Naive thymus-derived CD8-positive, alpha-beta T cell (primary cell): ENCODE data around the gene FKBP1A. TPM values are rescaled to one million over a fixed set of nuclear protein-coding genes. Genes with fewer than 3 reads are reported as not detected.
A peak's percentile ranks its signal among the peaks of the same experiment; 100 is the strongest.

ENCODE experiments used
- ATAC-seq, 2 donors: fragments of 150-1000 bp; cut with Tn5 transposase in 1 of 2; sonication (Bioruptor Pico), chemical (Tn5 transposase) in 1 of 2; 1 replicate in 1 of 2; 2 replicates in 1 of 2; pipeline ENCODE4 v1.10.0; 2021; ENCODE audit warnings: mild to moderate bottlenecking in 2 of 2, moderate library complexity in 2 of 2
- POLR2A ChIA-PET: fragments of 350-600 bp; sonication (Branson Sonifier 250); formaldehyde crosslinking; loops from one replicate; lab custom pipeline; 2021; ENCODE audit warnings: antibody characterized with exemption; lab: Charles Lee
- DNase-seq, 10 donors: peaks; one replicate each; pipeline versions ENCODE4 v3.0.0 to v3.0.0-alpha.2; 2020 to 2022
- H3K27ac Mint-ChIP-seq, 10 donors: one replicate each; pipeline ENCODE4 v1.8.0; 2020 to 2022; ENCODE audit warnings: mild to moderate bottlenecking in 10 of 10, mixed read lengths in 10 of 10, moderate library complexity in 4 of 10, inconsistent platforms in 1 of 10
- H3K27me3 Mint-ChIP-seq, 5 donors: one replicate each; pipeline ENCODE4 v1.8.0; 2021 to 2022; ENCODE audit warnings: mixed read lengths in 5 of 5
- H3K36me3 Mint-ChIP-seq, 3 donors: one replicate each; pipeline ENCODE4 v1.8.0; 2020 to 2022; ENCODE audit warnings: mixed read lengths in 3 of 3, mild to moderate bottlenecking in 2 of 3, inconsistent platforms in 1 of 3
- H3K4me1 Mint-ChIP-seq, 4 donors: one replicate each; pipeline ENCODE4 v1.8.0; 2021 to 2022; ENCODE audit warnings: mixed read lengths in 4 of 4
- H3K4me3 Mint-ChIP-seq, 10 donors: one replicate each; pipeline ENCODE4 v1.8.0; 2020 to 2022; ENCODE audit warnings: mild to moderate bottlenecking in 10 of 10, mixed read lengths in 10 of 10, moderate library complexity in 6 of 10, inconsistent platforms in 1 of 10
- H3K9me3 Mint-ChIP-seq, 9 donors: one replicate each; pipeline ENCODE4 v1.8.0; 2020 to 2022; ENCODE audit warnings: mixed read lengths in 9 of 9, mild to moderate bottlenecking in 3 of 9, inconsistent platforms in 1 of 9, moderate library complexity in 1 of 9
- polyA plus RNA-seq, 3 donors: library from polyadenylated mRNA; unstranded; fragments of 300-500 nt; fragmentation: Illumina TruSeq; gene quantifications; one replicate each; pipeline ENCODE4 v1.2.3, GENCODE V29; 2021
- total RNA-seq, 8 experiments: library from RNA in 2 of 8; stranded (reverse) in 2 of 8; gene quantifications; one replicate each; pipeline ENCODE4 v1.2.3 and lab custom pipeline; 2021 to 2026

FKBP1A gene
- total and polyA plus RNA-seq, 5 experiments from 2014 or later, result 47.2 to 79.4 (median 50.4) TPM

GRCh38 chr20:1381753-1382591 lies 10.9 kb downstream of the FKBP1A start:
- H3K4me1 Mint-ChIP-seq, result peaks cover 53 to 98% (median 97%) of the 10 kb centered on the region in 4 donors
- no peak for DNase-seq
- no peaks in the 10 kb centered on the region for H3K9me3 Mint-ChIP-seq
- POLR2A ChIA-PET, result interaction anchor here (0.6 kb wide), 1 partner anchor 500 kb away, joined by 6 read pairs; no protein-coding TSS in a partner anchor
- peak overlapping the region in 5 of 10 donors; percentile 18 to 59 (median 48) for H3K4me3 Mint-ChIP-seq
- H3K27ac Mint-ChIP-seq, result peak overlapping the region in 8 of 10 donors; percentile 26 to 80 (median 49)
- no peak for ATAC-seq
- peaks cover 0 to 43% (median 0%) of the 10 kb centered on the region in 3 donors for H3K36me3 Mint-ChIP-seq
- H3K27me3 Mint-ChIP-seq, result no peaks in the 10 kb centered on the region

GRCh38 chr20:1378735-1379125 lies 14.1 kb downstream of the FKBP1A start:
- no peaks in the 10 kb centered on the region for H3K9me3 Mint-ChIP-seq
- DNase-seq (no peak), ATAC-seq (no peak)
- peaks cover 52 to 95% (median 89%) of the 10 kb centered on the region in 4 donors for H3K4me1 Mint-ChIP-seq
- H3K4me3 Mint-ChIP-seq, result peak overlapping the region in 7 of 10 donors; percentile 4 to 59 (median 42)
- peaks cover 0 to 43% (median 1%) of the 10 kb centered on the region in 3 donors for H3K36me3 Mint-ChIP-seq
- H3K27me3 Mint-ChIP-seq, result no peaks in the 10 kb centered on the region
- H3K27ac Mint-ChIP-seq, result peak overlapping the region in 6 of 10 donors; percentile 15 to 86 (median 64)
- POLR2A ChIA-PET, result no interaction called here

- Mint-ChIP-seq H3K4me3 (peak overlapping the region in 8 of 10 donors; percentile 10 to 52 (median 42)), H3K9me3 (no peaks in the 10 kb centered on the region), H3K4me1 (peaks cover 54 to 96% (median 91%) of the 10 kb centered on the region in 4 donors), H3K27ac (peak overlapping the region; percentile 16 to 83 (median 62)), H3K36me3 (peaks cover 0 to 44% (median 4%) of the 10 kb centered on the region in 3 donors), H3K27me3 (no peaks in the 10 kb centered on the region)
- ATAC-seq (no peak), DNase-seq (no peak)
- POLR2A ChIA-PET, result no interaction called here
These were observed 14.7 kb downstream of the FKBP1A start for GRCh38 chr20:1377984-1378734.

- ATAC-seq, result peak in 1 of 2 donors; percentile 22
- H3K27ac Mint-ChIP-seq, result peak overlapping the region in 9 of 10 donors; percentile 32 to 86 (median 77)
- peak overlapping the region in 9 of 10 donors; percentile 5 to 61 (median 45) for H3K4me3 Mint-ChIP-seq
These were observed 15.4 kb downstream of the FKBP1A start for GRCh38 chr20:1377341-1377871.

GRCh38 chr20:1376408-1377270 lies 16.2 kb downstream of the FKBP1A start:
- H3K9me3 Mint-ChIP-seq, result no peaks in the 10 kb centered on the region
- peak overlapping the region in 8 of 10 donors; percentile 3 to 61 (median 31) for H3K4me3 Mint-ChIP-seq
- peak overlapping the region; percentile 56 to 86 (median 74) for H3K27ac Mint-ChIP-seq
- POLR2A ChIA-PET, result interaction anchor here (1.3 kb wide), 1 partner anchor 9 kb away, joined by 4 read pairs; no protein-coding TSS in a partner anchor
- H3K27me3 Mint-ChIP-seq, result no peaks in the 10 kb centered on the region
- DNase-seq, result no peak
- peaks cover 57 to 90% (median 87%) of the 10 kb centered on the region in 4 donors for H3K4me1 Mint-ChIP-seq
- peaks cover 0 to 49% (median 8%) of the 10 kb centered on the region in 3 donors for H3K36me3 Mint-ChIP-seq
- no peak for ATAC-seq

More at GRCh38 chr20:1377341-1377871, 15.4 kb downstream of the FKBP1A start:
- peaks cover 53 to 92% (median 88%) of the 10 kb centered on the region in 4 donors for H3K4me1 Mint-ChIP-seq
- no peak for DNase-seq
- no peaks in the 10 kb centered on the region for H3K27me3 Mint-ChIP-seq
- H3K36me3 Mint-ChIP-seq, result peaks cover 0 to 47% (median 8%) of the 10 kb centered on the region in 3 donors
- H3K9me3 Mint-ChIP-seq, result no peaks in the 10 kb centered on the region
- POLR2A ChIA-PET, result no interaction called here

GRCh38 chr20:1376007-1376406 lies 16.8 kb downstream of the FKBP1A start:
- Mint-ChIP-seq H3K4me3 (peak overlapping the region in 5 of 10 donors; percentile 6 to 45 (median 20)), H3K4me1 (peaks cover 57 to 90% (median 85%) of the 10 kb centered on the region in 4 donors)
- ATAC-seq, result no peak

GRCh38 chr20:1375515-1375914 lies 17.3 kb downstream of the FKBP1A start:
- Mint-ChIP-seq H3K27me3 (no peaks in the 10 kb centered on the region), H3K4me1 (peaks cover 56 to 85% (median 80%) of the 10 kb centered on the region in 4 donors), H3K36me3 (peaks cover 0 to 60% (median 8%) of the 10 kb centered on the region in 3 donors), H3K4me3 (peak overlapping the region in 3 of 10 donors; percentile 5 to 30 (median 17)), H3K27ac (peak overlapping the region in 8 of 10 donors; percentile 41 to 86 (median 67)), H3K9me3 (no peaks in the 10 kb centered on the region)
- POLR2A ChIA-PET, result interaction anchor here (1.3 kb wide), 1 partner anchor 10 kb away, joined by 4 read pairs; no protein-coding TSS in a partner anchor
- DNase-seq, result no peak
- no peak for ATAC-seq

More at GRCh38 chr20:1376007-1376406, 16.8 kb downstream of the FKBP1A start:
- H3K27me3 Mint-ChIP-seq, result no peaks in the 10 kb centered on the region
- POLR2A ChIA-PET, result interaction anchor here (1.3 kb wide), 1 partner anchor 10 kb away, joined by 4 read pairs; no protein-coding TSS in a partner anchor
- peak overlapping the region; percentile 17 to 86 (median 67) for H3K27ac Mint-ChIP-seq
- H3K9me3 Mint-ChIP-seq, result no peaks in the 10 kb centered on the region
- DNase-seq, result no peak
- H3K36me3 Mint-ChIP-seq, result peaks cover 0 to 55% (median 8%) of the 10 kb centered on the region in 3 donors

GRCh38 chr20:1374246-1374645 lies 18.6 kb downstream of the FKBP1A start:
- POLR2A ChIA-PET, result no interaction called here
- peaks cover 0 to 66% (median 8%) of the 10 kb centered on the region in 3 donors for H3K36me3 Mint-ChIP-seq
- no peaks in the 10 kb centered on the region for H3K9me3 Mint-ChIP-seq

GRCh38 chr20:1373614-1374013 lies 19.2 kb downstream of the FKBP1A start:
- no peak for ATAC-seq
- peaks cover 0 to 72% (median 8%) of the 10 kb centered on the region in 3 donors for H3K36me3 Mint-ChIP-seq
- H3K4me3 Mint-ChIP-seq, result peak overlapping the region in 2 of 10 donors; percentile 12 to 69
- no peaks in the 10 kb centered on the region for H3K9me3 Mint-ChIP-seq
- H3K27ac Mint-ChIP-seq, result peak overlapping the region in 8 of 10 donors; percentile 3 to 86 (median 70)
- no peaks in the 10 kb centered on the region for H3K27me3 Mint-ChIP-seq
- DNase-seq, result no peak
- POLR2A ChIA-PET, result no interaction called here
- H3K4me1 Mint-ChIP-seq, result peaks cover 44 to 71% (median 66%) of the 10 kb centered on the region in 4 donors

More at GRCh38 chr20:1374246-1374645, 18.6 kb downstream of the FKBP1A start:
- Mint-ChIP-seq H3K4me1 (peaks cover 47 to 73% (median 71%) of the 10 kb centered on the region in 4 donors), H3K4me3 (no peak overlapping the region), H3K27ac (peak overlapping the region in 3 of 10 donors; percentile 35 to 38 (median 36)), H3K27me3 (no peaks in the 10 kb centered on the region)
- DNase-seq (no peak), ATAC-seq (no peak)

- H3K9me3 Mint-ChIP-seq, result no peaks in the 10 kb centered on the region
- H3K4me3 Mint-ChIP-seq, result peak overlapping the region in 1 of 10 donors; percentile 58
- H3K36me3 Mint-ChIP-seq, result peaks cover 0 to 78% (median 10%) of the 10 kb centered on the region in 3 donors
- no peaks in the 10 kb centered on the region for H3K27me3 Mint-ChIP-seq
- peak overlapping the region in 8 of 10 donors; percentile 34 to 87 (median 45) for H3K27ac Mint-ChIP-seq
- POLR2A ChIA-PET, result no interaction called here
- DNase-seq, result no peak
- H3K4me1 Mint-ChIP-seq, result peaks cover 40 to 67% (median 60%) of the 10 kb centered on the region in 4 donors
- no peak for ATAC-seq
These were observed 19.8 kb downstream of the FKBP1A start for GRCh38 chr20:1373036-1373435.
